SK-N-SH (cell line): ENCODE data around the gene ZNF365. TPM values are rescaled to one million over a fixed set of nuclear protein-coding genes. Genes with fewer than 3 reads are reported as not detected.

Experiments
- CTCF ChIA-PET: fragments of 300-600, 350-600 bp; formaldehyde crosslinking; extraction: SDS; loops from one replicate; lab custom pipeline; 2021; lab: Yijun Ruan, JAX
- POLR2A ChIA-PET: fragments of 350-600 bp; sonication (Branson Sonifier 250); formaldehyde crosslinking; extraction: SDS; loops from one replicate; lab custom pipeline; 2020; ENCODE audit warnings: antibody characterized with exemption, inconsistent platforms; lab: Yijun Ruan, JAX
- DNase-seq: peaks from one replicate; pipeline ENCODE4 v3.0.0; 2012
- H2AFZ ChIP-seq: fragments of 200-600 bp; sonication (generic); 2 replicates; pipeline ENCODE4 v1.8.1; 2016; ENCODE audit warnings: antibody characterized with exemption, mild to moderate bottlenecking, low read depth
- H3F3A ChIP-seq: fragments of 200-600 bp; sonication (generic); replicated peaks from 2 replicates; pipeline ENCODE3; 2016; ENCODE audit warnings: antibody characterized with exemption, mild to moderate bottlenecking; ENCODE audit not compliant: insufficient read depth
- H3K27ac ChIP-seq, 2 experiments: fragments of 200-500 bp in 1 of 2; fragments of 200-600 bp in 1 of 2; sonication (Bioruptor generic) in 1 of 2; sonication (generic), shearing (Covaris generic) in 1 of 2; 2 replicates each; pipeline versions ENCODE4 v1.5.1 to v1.6.1; 2014 to 2016; ENCODE audit warnings: low read depth in 2 of 2, inconsistent platforms in 1 of 2, low read length in 1 of 2, mild to moderate bottlenecking in 1 of 2, mixed read lengths in 1 of 2
- H3K27me3 ChIP-seq: fragments of 200-600 bp; sonication (generic), shearing (Covaris generic); 2 replicates; pipeline ENCODE4 v1.6.1; 2016; ENCODE audit warnings: mixed run types; ENCODE audit not compliant: insufficient read depth
- H3K36me3 ChIP-seq, 2 experiments: fragments of 200-500 bp in 1 of 2; fragments of 200-600 bp in 1 of 2; sonication (Bioruptor generic) in 1 of 2; sonication (generic) in 1 of 2; replicated peaks in 1 of 2; 2 replicates each; pipeline versions ENCODE3 to v1.5.1; 2014 to 2016; ENCODE audit warnings: low read length in 1 of 2, mild to moderate bottlenecking in 1 of 2; ENCODE audit not compliant: insufficient read depth in 2 of 2, control insufficient read depth in 1 of 2
- H3K4me1 ChIP-seq, 2 experiments: fragments of 200-500 bp in 1 of 2; fragments of 200-600 bp in 1 of 2; sonication (Bioruptor generic) in 1 of 2; sonication (generic), shearing (Covaris generic) in 1 of 2; 2 replicates each; pipeline versions ENCODE4 v1.5.1 to v1.6.1; 2014 to 2016; ENCODE audit warnings: low read depth in 1 of 2, low read length in 1 of 2, mixed run types in 1 of 2; ENCODE audit not compliant: insufficient read depth in 2 of 2, control insufficient read depth in 1 of 2
- H3K4me2 ChIP-seq: fragments of 200-600 bp; sonication (generic), shearing (Covaris generic); 2 replicates; pipeline ENCODE4 v1.6.1; 2017; ENCODE audit warnings: mixed run types
- H3K4me3 ChIP-seq, 2 experiments: fragments of 200-500 bp in 1 of 2; fragments of 200-600 bp in 1 of 2; sonication (Bioruptor generic) in 1 of 2; sonication (generic), shearing (Covaris generic) in 1 of 2; 2 replicates each; pipeline versions ENCODE4 v1.5.1 to v1.8.1; 2014 to 2016; ENCODE audit warnings: low read depth in 2 of 2, inconsistent platforms in 1 of 2, low read length in 1 of 2, mild to moderate bottlenecking in 1 of 2, mixed read lengths in 1 of 2, moderate library complexity in 1 of 2
- H3K79me2 ChIP-seq: fragments of 200-600 bp; sonication (generic); 2 replicates; pipeline ENCODE4 v1.8.1; 2017; ENCODE audit warnings: mild to moderate bottlenecking; ENCODE audit not compliant: insufficient read depth
- H3K9ac ChIP-seq: fragments of 200-600 bp; sonication (generic); 2 replicates; pipeline ENCODE4 v1.6.1; 2017; ENCODE audit warnings: mixed run types
- H3K9me2 ChIP-seq: fragments of 200-600 bp; sonication (generic); 2 replicates; pipeline ENCODE4 v1.6.1; 2017; ENCODE audit warnings: mixed run types
- H3K9me3 ChIP-seq: fragments of 200-600 bp; sonication (generic); 2 replicates; pipeline ENCODE4 v1.6.1; 2017; ENCODE audit warnings: mixed run types, mild to moderate bottlenecking, moderate library complexity
- H4K20me1 ChIP-seq: fragments of 200-600 bp; sonication (generic); 2 replicates; pipeline ENCODE4 v1.6.1; 2017; ENCODE audit warnings: mild to moderate bottlenecking, mixed run types; ENCODE audit not compliant: insufficient read depth
- CTCF ChIP-seq: fragments of 200-600 bp; sonication (generic); IDR thresholded peaks from 2 replicates; pipeline ENCODE4 v1.6.1; 2017; ENCODE audit warnings: antibody characterized with exemption, mild to moderate bottlenecking, moderate library complexity
- ELF1 ChIP-seq: IDR thresholded peaks from 2 replicates; pipeline ENCODE4 v1.4.0; 2012
- EP300 ChIP-seq, 2 experiments: IDR thresholded peaks; 2 replicates each; pipeline versions ENCODE4 v1.4.0 to v1.6.1; 2012; ENCODE audit warnings: borderline replicate concordance in 1 of 2, low read depth in 1 of 2, low read length in 1 of 2
- FOSL2 ChIP-seq: IDR thresholded peaks from 2 replicates; pipeline ENCODE4 v1.4.0; 2012; ENCODE audit warnings: low read depth, mild to moderate bottlenecking, moderate library complexity, borderline replicate concordance
- GABPA ChIP-seq: IDR thresholded peaks from 2 replicates; pipeline ENCODE4 v1.4.0; 2012; ENCODE audit warnings: low read depth, mild to moderate bottlenecking
- GATA2 ChIP-seq: sonication (generic); formaldehyde crosslinking; IDR thresholded peaks from 2 replicates; pipeline ENCODE4 v1.5.0; 2020; ENCODE audit warnings: mild to moderate bottlenecking, missing genetic modification reagents
- IRF3 ChIP-seq: fragments of 150-350 bp; IDR thresholded peaks from 2 replicates; pipeline ENCODE4 v1.6.1; 2016; ENCODE audit warnings: mild to moderate bottlenecking, low read depth, low read length
- JUND ChIP-seq: IDR thresholded peaks from 2 replicates; pipeline ENCODE4 v1.4.0; 2012
- MAX ChIP-seq: IDR thresholded peaks from 2 replicates; pipeline ENCODE4 v1.4.0; 2012; ENCODE audit warnings: low read depth
- MEF2A ChIP-seq: IDR thresholded peaks from 2 replicates; pipeline ENCODE4 v1.4.0; 2012; ENCODE audit warnings: low read depth, borderline replicate concordance
- PBX3 ChIP-seq: IDR thresholded peaks from 2 replicates; pipeline ENCODE4; 2012
- POLR2AphosphoS5 ChIP-seq: IDR thresholded peaks from 2 replicates; pipeline ENCODE4 v1.6.1; 2012; ENCODE audit warnings: low read depth, low read length
- REST ChIP-seq: IDR thresholded peaks from 2 replicates; pipeline ENCODE4 v1.6.1; 2012; ENCODE audit warnings: mild to moderate bottlenecking, low read depth, low read length, moderate library complexity
- RXRA ChIP-seq: IDR thresholded peaks from 2 replicates; pipeline ENCODE4 v1.4.0; 2012; ENCODE audit warnings: low read depth, mild to moderate bottlenecking, borderline replicate concordance
- TCF12 ChIP-seq: IDR thresholded peaks from 2 replicates; pipeline ENCODE4 v1.4.0; 2012
- USF2 ChIP-seq: fragments of 150-350 bp; IDR thresholded peaks from 2 replicates; pipeline ENCODE4 v1.6.1; 2017; ENCODE audit warnings: antibody characterized with exemption, low read length, low read depth, borderline replicate concordance
- WGBS: methylation state at CpG from one replicate; pipeline ENCODE4 v1.1.6; 2017; ENCODE audit warnings: low lambda C conversion rate; 5-methylcytosine and 5-hydroxymethylcytosine counted together
- polyA plus RNA-seq, 3 experiments: library from polyadenylated mRNA; depleted of rRNA; stranded (reverse); fragments of >200 nt; gene quantifications; 2 replicates each; pipeline ENCODE4 v1.2.3, GENCODE V29; 2012

Gene ZNF365
- polyA plus RNA-seq, 1 of the 3 experiments (the other 2 are of a cell fraction), result 4.5 TPM

GRCh38 chr10:62426086-62426485 lies 51.9 kb downstream of the ZNF365 start:
- no peak for DNase-seq
- no peak overlapping the region for H3K4me3 ChIP-seq
- no peak for TF ChIP-seq POLR2AphosphoS5
- no peak for TF ChIP-seq REST
- TF ChIP-seq PBX3, result peak; percentile 22; the same call in 1 of the 2 replicates
- no peak for TF ChIP-seq USF2
- TF ChIP-seq MEF2A, result 0 out of 2 replicates have a peak, but pooled peaks have one; percentile 40
- no peak for TF ChIP-seq ELF1
- peak; percentile 68 for TF ChIP-seq TCF12
- TF ChIP-seq JUND, result peak; percentile 59
- no peak for TF ChIP-seq GATA2 (CRISPR knock-in tag)
- peak; percentile 63 for TF ChIP-seq FOSL2
- TF ChIP-seq CTCF, result no peak
- TF ChIP-seq EP300 (IDR thresholded peaks at IDR 0.05; ENCODE audit: borderline replicate concordance in 1 of 2, low read depth in 1 of 2, low read length in 1 of 2), result peak in 1 of 2 experiments; percentile 52; a peak in 1 of 4 replicates
- no peak for TF ChIP-seq RXRA
- 0 out of 2 replicates have a peak, but pooled peaks have one; percentile 26 for TF ChIP-seq MAX
- TF ChIP-seq GABPA, result no peak
- no peak for TF ChIP-seq IRF3
- H3K9me3 ChIP-seq, result no peaks in the 10 kb centered on the region
- no peaks in the 10 kb centered on the region for H3K79me2 ChIP-seq
- H3K9ac ChIP-seq, result no peak overlapping the region
- H3F3A ChIP-seq, result peaks cover 23% of the 10 kb centered on the region
- H3K4me2 ChIP-seq, result no peak overlapping the region
- no peaks in the 10 kb centered on the region for H3K36me3 ChIP-seq
- H2AFZ ChIP-seq, result no peak overlapping the region
- H3K4me1 ChIP-seq, result peaks cover 0 to 18% of the 10 kb centered on the region in 2 experiments; a peak in 1 of 4 replicates
- ChIA-PET POLR2A (no interaction called here), CTCF (interaction anchor here (0.7 to 4.5 kb wide), 3 partner anchors 8 to 741 kb away, joined by 3 to 24 read pairs (median 3); no protein-coding TSS in a partner anchor)
- 37% methylated on average over 1 of the region's 1 CpG for WGBS
- no peaks in the 10 kb centered on the region for H3K27me3 ChIP-seq
- H4K20me1 ChIP-seq, result no peaks in the 10 kb centered on the region
- no peak overlapping the region for H3K27ac ChIP-seq
- H3K9me2 ChIP-seq, result no peaks in the 10 kb centered on the region
